GM18499 (cell line): Measurements from ENCODE around the gene KRABD2.
"Not testable (repeated sequence)": the region's sequence is repeated elsewhere in the genome, so short reads cannot be mapped to it uniquely, and the experiment has no call there.

ENCODE experiments used
- ATAC-seq: cut with Tn5 transposase; IDR thresholded peaks from one replicate; pipeline ENCODE4 v1.9.1; 2021; ENCODE audit warnings: moderate number of reproducible peaks; ENCODE audit not compliant: insufficient read depth, unreplicated experiment

Gene KRABD2

GRCh38 chr17:8366231-8366630 is 10.3 kb downstream of the KRABD2 start:
- no peak for ATAC-seq

DNA sequence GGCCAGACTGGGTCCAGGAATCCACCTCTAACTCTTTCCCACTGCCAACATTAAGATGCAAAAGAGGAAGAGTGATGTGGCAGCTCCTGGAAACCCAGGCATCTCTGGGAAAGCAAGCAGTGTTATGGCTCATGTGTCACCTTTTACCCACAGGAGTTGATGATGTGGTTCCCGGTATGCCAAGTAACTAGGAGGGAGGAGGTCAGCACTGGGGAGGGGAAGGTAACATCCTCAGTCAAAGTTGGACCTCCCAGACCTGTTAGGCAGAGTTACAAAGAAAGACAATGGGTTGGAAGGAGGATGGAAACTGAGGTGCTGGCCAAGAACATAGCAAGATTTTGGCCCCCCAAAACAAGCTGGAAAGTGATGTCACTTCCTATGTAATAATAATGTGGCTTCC is 11.4 kb downstream of the KRABD2 start:
- ATAC-seq: no peak

DNA sequence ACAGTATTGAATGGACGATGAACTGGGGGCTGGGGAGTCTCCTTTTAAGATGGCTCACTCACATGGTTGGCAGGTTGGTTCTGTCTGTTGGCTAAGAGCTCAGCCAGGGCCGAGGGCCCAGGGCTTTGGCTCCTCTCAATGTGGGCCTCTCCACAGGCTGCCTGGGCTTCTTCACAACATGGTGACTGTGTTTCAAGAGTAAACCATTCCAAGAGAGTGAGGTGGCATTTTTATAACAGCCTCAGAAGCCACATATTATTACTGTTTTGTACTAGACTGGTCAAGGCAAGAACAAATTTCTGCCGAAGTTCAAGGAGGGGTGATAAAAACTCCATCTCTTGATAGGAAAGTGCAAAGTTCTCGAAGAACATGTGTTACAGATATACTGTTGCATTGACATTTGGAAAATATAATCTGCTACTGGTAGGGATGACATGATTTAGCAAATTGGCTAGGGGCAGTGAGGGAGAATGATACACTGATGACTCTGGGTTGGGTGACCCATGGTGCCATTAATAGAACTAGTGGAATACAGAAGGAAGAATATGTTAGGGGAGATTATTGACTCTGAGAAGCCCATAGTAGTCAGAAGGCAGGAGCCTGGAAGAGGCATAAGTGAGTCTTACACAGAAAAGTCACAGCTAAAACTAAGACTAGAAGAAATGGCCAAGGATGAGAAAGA is 13.7 kb downstream of the KRABD2 start:
- ATAC-seq: no peak

GRCh38 chr17:8360751-8361150 is 15.8 kb downstream of the KRABD2 start:
- ATAC-seq: no peak

- no peak for ATAC-seq
Observed at GRCh38 chr17:8360260-8360659, 16.2 kb downstream of the KRABD2 start.

DNA sequence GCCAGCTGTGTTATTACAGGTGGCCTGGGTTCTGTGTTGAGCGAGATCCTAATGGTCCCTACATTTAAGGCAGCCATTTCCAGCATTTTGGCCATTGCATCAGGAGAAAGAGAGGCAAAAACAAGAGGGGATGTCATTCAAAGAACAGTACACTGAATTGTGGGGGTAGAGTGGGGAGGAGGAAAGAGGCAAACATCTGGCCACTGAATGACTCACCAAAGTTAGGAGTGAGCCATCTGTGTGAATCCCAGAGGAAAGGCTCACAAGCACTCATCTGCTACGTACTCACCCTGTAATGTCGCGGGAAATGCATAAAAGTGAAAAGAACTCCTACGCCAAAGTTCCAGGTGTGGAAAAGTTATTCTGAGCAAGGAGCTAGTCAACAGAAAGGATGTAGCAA is 16.7 kb downstream of the KRABD2 start:
- ATAC-seq: no peak

DNA sequence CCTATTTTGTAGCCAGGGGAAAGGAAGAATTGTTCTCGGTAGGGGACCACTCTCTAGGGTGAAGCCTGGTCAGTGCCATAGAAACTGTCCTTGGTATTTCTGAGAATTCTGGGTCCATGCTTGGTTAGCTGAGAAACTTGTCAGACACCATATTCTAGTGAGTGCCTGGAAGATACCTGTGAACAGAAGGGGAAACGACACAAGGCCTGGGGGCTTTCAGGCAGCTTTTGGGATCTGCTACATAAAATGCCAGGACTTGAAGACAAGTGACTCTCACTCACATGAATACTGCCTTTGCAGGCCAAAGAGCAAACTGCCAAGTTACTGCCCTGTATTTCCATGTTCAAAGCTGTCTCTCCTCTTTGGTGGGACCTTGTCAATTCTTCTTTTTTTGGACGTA is 18.6 kb downstream of the KRABD2 start:
- no peak for ATAC-seq

GRCh38 chr17:8354236-8354635 is 22.3 kb downstream of the KRABD2 start:
- ATAC-seq: no peak

GRCh38 chr17:8353736-8354135 is 22.8 kb downstream of the KRABD2 start:
- no peak for ATAC-seq

- ATAC-seq: no peak
Observed at GRCh38 chr17:8350339-8350738, 26.2 kb downstream of the KRABD2 start.

GRCh38 chr17:8347001-8347400 is 29.5 kb downstream of the KRABD2 start:
- ATAC-seq: not testable (repeated sequence)

DNA sequence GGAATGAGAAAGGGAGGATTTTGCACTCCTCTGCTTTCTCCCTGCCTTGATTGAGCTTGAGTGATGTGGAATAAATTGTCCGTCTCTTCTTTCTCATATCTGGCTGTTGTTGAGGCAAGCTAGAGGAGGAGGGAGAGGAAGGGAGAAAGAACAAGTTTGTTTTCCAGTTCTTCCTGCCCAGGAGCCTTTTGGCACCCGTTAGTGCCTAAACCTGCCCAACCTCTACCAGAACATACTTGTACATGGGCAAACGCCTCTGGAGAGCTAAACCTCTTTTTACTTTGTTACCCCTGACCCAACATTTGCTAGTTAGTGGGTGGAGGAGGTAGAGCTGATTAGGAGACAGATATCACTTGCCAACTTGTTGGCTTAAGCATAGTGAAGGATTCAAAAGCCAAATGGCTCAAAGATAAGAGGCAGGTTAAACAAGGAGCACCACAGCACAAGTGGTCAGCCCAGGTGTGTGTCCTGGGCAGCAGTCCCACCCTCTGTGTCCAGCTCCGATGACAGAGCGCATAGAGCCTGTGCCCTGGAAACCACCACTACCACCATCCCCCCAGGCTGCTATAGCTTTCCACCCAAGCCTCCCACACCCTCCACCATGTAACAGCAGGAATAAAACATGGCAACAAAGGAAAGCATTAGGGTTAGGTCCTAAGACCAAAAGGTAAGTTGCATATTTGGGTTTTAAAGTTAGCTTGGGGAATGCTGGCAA is 30.4 kb downstream of the KRABD2 start:
- no peak for ATAC-seq

GRCh38 chr17:8345052-8345690 is 31.3 kb downstream of the KRABD2 start:
- no peak for ATAC-seq

- ATAC-seq: no peak
Observed at GRCh38 chr17:8341456-8341855, 35.0 kb downstream of the KRABD2 start.

DNA sequence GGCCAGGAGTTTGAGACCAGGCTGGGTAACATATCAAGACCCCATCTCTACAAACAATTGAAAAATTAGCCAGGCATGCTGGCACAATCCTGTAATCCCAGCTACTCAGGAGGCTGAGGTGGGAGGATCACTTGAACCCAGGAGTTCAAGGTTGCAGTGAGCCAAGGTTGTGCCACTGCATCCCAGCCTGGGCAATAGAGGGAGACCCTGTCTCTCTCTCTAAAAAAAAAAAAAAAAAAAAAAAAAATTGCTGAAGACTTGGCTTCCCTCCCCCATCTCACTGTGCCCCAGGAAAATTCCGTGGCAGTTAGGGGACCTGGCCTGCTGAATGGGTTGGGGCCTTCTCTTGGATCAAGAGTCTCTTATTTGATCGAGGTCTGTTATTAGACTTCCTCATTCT is 37.0 kb downstream of the KRABD2 start, which contains the start of gene ODF4:
TSS of gene ODF4 (plus strand) at position 301 of the 400 bp plus-strand sequence. CDS start 212 bp downstream, outside the sequence.
- no peak for ATAC-seq

DNA sequence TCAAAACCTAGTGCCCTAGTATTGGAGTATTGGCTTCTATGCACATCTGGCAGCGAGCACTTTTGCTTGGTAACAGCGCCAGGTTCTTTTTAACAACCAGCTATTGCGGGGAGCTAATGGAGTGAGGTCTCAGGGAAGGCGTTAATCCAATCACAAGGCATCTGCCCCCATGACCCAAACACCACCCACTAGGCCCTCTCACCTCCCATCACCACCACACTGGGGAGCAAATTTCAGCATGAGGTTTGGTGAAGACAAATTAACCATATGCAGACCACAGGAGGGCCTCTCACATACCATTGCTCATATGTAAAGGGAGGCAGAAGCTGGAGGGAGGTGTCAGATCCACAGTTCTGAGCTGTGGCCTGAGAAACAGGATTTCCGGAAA is 37.8 kb downstream of the KRABD2 start:
- no peak for ATAC-seq

DNA sequence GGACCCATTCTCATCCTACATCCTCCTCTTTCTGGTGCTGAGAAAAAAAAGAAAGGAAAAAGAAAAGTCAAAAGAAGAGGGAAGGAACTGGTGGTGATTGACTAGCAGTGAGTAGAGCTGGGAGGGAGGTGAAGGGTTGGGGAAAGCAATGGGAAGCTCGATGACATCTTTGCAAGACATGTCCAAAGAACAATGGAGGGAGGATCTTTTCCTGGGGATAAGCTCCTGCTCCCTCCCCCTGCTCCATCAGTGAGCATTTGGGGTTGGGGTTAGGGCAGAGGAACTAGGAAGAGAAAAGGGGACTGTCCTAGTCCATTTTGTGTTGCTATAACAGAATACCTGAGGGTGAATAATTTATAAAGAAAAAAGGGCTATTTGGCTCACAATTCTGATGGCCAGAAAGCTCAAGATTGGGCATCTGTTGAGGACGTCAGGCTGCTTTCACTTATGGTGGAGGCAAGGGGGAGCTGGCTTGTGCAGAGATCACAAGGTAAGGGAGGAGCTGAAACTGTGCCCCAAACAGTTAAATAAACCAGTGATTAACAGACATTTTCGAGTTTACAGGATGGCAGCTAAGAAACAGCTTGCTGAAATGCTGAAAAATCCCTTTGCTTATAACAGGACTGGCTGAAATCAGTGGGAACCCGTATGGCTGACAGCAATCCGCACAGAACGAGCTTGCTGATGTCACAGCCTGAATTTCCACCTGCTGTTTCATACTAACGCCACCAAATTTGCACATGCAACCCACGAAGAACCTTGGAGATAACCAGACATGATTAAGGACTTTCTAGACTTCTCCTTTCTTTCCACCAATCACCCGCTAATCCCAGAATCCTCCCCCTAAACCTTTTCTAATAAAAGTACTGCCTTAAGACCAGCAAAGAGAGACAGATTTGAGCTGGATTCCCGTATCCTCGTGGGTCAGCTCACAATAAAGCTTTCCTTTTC is 38.4 kb downstream of the KRABD2 start:
- no peak for ATAC-seq

GRCh38 chr17:8333281-8333680 is 43.2 kb downstream of the KRABD2 start:
- ATAC-seq: no peak

DNA sequence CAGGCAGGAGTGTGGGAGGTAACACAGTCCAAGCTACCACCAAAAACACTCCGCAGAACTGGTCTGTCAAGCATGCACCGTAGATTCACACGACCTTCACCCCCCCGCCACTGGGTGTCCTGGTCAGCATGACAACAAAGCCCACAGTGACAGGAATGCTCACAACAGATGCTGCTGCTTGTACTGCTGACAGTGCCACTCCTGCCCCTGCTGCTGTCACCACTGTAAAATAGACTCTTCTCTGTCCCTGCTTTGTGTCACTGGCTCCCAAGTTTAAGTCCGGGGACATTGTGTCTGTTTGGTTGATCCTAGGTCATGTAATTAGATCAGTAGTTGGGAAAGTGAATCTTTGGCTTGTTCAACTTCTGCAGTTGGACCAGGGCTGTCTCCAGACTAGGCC is 43.8 kb downstream of the KRABD2 start:
- ATAC-seq: no peak

- ATAC-seq: no peak
Observed at GRCh38 chr17:8332128-8332527, 44.4 kb downstream of the KRABD2 start.
